GM23248 (cell line): ENCODE measurements around the gene ATP8A2. TPM values are rescaled to one million over a fixed set of nuclear protein-coding genes. Genes with fewer than 3 reads are reported as not detected.

Source experiments
- DNase-seq: peaks from one replicate; pipeline ENCODE4 v3.0.0-alpha.2; 2015
- H2AFZ ChIP-seq: fragments of 200-600 bp; sonication (generic); 2 replicates; pipeline ENCODE4 v1.6.1; 2016; ENCODE audit warnings: antibody characterized with exemption
- H3F3A ChIP-seq: fragments of 200-600 bp; sonication (generic); 2 replicates; pipeline ENCODE4 v1.6.1; 2016; ENCODE audit warnings: mild to moderate bottlenecking, antibody characterized with exemption, mixed run types; ENCODE audit not compliant: insufficient read depth
- H3K27ac ChIP-seq: fragments of 200-600 bp; sonication (generic); 2 replicates; pipeline ENCODE4 v1.5.1; 2016; ENCODE audit warnings: mild to moderate bottlenecking
- H3K27me3 ChIP-seq: fragments of 200-600 bp; sonication (generic); replicated peaks from 2 replicates; pipeline ENCODE4 v1.6.1; 2016; ENCODE audit warnings: mild to moderate bottlenecking; ENCODE audit not compliant: insufficient read depth
- H3K36me3 ChIP-seq: fragments of 200-600 bp; sonication (generic); 2 replicates; pipeline ENCODE4 v1.6.1; 2016; ENCODE audit warnings: low read depth, mild to moderate bottlenecking
- H3K4me1 ChIP-seq: fragments of 200-600 bp; sonication (generic); 2 replicates; pipeline ENCODE4 v1.6.1; 2016; ENCODE audit warnings: mild to moderate bottlenecking; ENCODE audit not compliant: insufficient read depth
- H3K4me2 ChIP-seq: fragments of 200-600 bp; sonication (generic); one replicate; pipeline ENCODE4 v1.6.1; 2016; ENCODE audit warnings: mild to moderate bottlenecking; ENCODE audit not compliant: unreplicated experiment
- H3K4me3 ChIP-seq: fragments of 200-600 bp; sonication (generic); 2 replicates; pipeline ENCODE4 v1.5.1; 2016; ENCODE audit warnings: mild to moderate bottlenecking
- H3K79me2 ChIP-seq: fragments of 200-600 bp; sonication (generic); 2 replicates; pipeline ENCODE4 v1.6.1; 2016; ENCODE audit warnings: mild to moderate bottlenecking; ENCODE audit not compliant: insufficient read depth
- H3K9ac ChIP-seq: fragments of 200-600 bp; sonication (generic); 2 replicates; pipeline ENCODE4 v1.6.1; 2016; ENCODE audit warnings: mild to moderate bottlenecking
- H3K9me2 ChIP-seq: fragments of 200-600 bp; sonication (generic); 2 replicates; pipeline ENCODE4 v1.6.1; 2016; ENCODE audit warnings: mixed run types, mild to moderate bottlenecking, moderate library complexity; ENCODE audit not compliant: insufficient read depth
- H3K9me3 ChIP-seq: fragments of 200-600 bp; sonication (generic); one replicate; pipeline ENCODE4 v1.6.1; 2017; ENCODE audit warnings: low read depth
- H4K20me1 ChIP-seq: fragments of 200-600 bp; sonication (generic); 2 replicates; pipeline ENCODE4 v1.6.0; 2016; ENCODE audit not compliant: insufficient read depth
- EZH2 ChIP-seq: fragments of 200-600 bp; sonication (generic); IDR thresholded peaks from 2 replicates; pipeline ENCODE4 v1.6.1; 2018; ENCODE audit warnings: antibody characterized with exemption, mild to moderate bottlenecking; ENCODE audit not compliant: insufficient read depth, poor library complexity, severe bottlenecking
- EZH2phosphoT487 ChIP-seq: fragments of 200-600 bp; sonication (generic); IDR thresholded peaks from 2 replicates; pipeline ENCODE4 v1.6.1; 2018; ENCODE audit warnings: antibody characterized with exemption, moderate library complexity, mild to moderate bottlenecking, low read depth; ENCODE audit not compliant: insufficient read depth
- whole genome bisulfite sequencing, 2 experiments: methylation state at CpG; one replicate each; pipeline ENCODE4 v1.1.6; 2015 to 2017; ENCODE audit warnings: low lambda C conversion rate in 2 of 2, low coverage in 1 of 2; ENCODE audit errors: missing lambda C conversion rate in 2 of 2; 5-methylcytosine and 5-hydroxymethylcytosine counted together
- in situ Hi-C: fragments of 300-500 bp; cut with MboI; formaldehyde crosslinking; loops from 2 replicates; pipeline ENCODE4 v1.15.0; 2020
- polyA plus RNA-seq: library from polyadenylated mRNA; unstranded; fragments of >200 nt; fragmentation: Nextera tagmentation; extraction: Ambion mirVana; gene quantifications from 2 replicates; pipeline ENCODE4 v1.2.1, GENCODE V29; 2016
- total RNA-seq: library from RNA; depleted of rRNA; stranded (reverse); fragments of >200 nt; shearing (Covaris generic); gene quantifications from 2 replicates; pipeline ENCODE4 v1.2.3, GENCODE V29; 2014

The ATP8A2 gene
- total and polyA plus RNA-seq, 2 experiments from 2014 or later, result under 0.01 to 0.05 TPM

DNA sequence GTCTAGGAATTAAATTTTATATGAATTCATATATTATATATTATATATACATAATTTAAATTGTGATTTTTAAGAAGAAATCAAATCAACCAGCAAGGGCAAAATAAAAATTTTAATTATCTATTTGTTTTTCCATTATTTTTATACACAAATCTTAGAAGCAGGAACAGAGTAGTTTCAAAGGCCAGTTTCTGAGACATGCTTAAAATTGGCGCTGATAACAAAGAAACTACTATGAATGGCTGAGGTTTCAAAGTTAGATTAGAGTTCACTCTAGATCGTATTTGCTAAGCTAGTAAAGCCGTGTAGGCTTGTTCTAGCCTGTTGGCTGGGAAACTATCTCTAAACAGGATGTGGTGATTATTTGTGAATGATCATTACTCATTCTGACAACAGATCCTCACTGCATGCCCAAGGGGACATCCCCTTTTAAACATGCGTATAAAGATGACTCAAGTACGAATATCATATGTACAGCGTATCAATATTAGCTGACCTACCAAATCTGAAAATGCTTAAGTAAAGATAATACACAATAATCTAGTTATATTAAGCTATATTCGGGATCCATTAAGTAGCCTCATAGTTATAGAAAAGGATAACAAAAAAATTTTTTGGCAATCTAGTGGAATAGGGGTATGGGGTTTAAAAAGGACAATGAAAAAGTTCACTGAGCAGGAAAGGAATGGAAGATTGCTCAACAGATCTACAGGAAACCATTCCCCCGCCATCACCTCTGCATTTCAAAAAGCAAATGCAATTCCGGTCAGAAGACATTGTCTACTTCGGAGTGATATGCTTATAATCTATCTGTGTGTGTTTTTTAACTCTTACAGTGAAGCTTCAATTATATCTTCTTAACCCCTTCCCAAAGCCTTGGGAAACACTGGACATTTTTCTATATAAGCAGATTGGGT, 529.9 kb downstream of the ATP8A2 start:
- WGBS, 2 experiments, result 53 to 57% methylated on average over 10 of the region's 10 CpGs
- in situ Hi-C loops, result no loop called here
- H3K36me3 ChIP-seq, result no peaks in the 10 kb centered on the region
- H3K9ac ChIP-seq, result no peak overlapping the region
- H3K27me3 ChIP-seq, result no peaks in the 10 kb centered on the region
- H3K9me3 ChIP-seq, result no peaks in the 10 kb centered on the region
- H2AFZ ChIP-seq, result no peak overlapping the region
- H3K4me2 ChIP-seq, result no peak overlapping the region
- DNase-seq, result no peak
- H3K4me1 ChIP-seq, result no peaks in the 10 kb centered on the region
- no peak overlapping the region for H3K27ac ChIP-seq
- no peaks in the 10 kb centered on the region for H3K9me2 ChIP-seq
- H4K20me1 ChIP-seq, result no peaks in the 10 kb centered on the region
- H3F3A ChIP-seq, result no peaks in the 10 kb centered on the region
- H3K4me3 ChIP-seq, result no peak overlapping the region
- H3K79me2 ChIP-seq, result no peaks in the 10 kb centered on the region
- no peak for TF ChIP-seq EZH2
- TF ChIP-seq EZH2phosphoT487, result no peak

GRCh38 chr13:25902455-25902854, 530.7 kb downstream of the ATP8A2 start:
- in situ Hi-C loops, result no loop called here
- no peak for TF ChIP-seq EZH2phosphoT487
- no peak for DNase-seq
- H4K20me1 ChIP-seq, result no peaks in the 10 kb centered on the region
- no peak overlapping the region for H3K4me2 ChIP-seq
- no peaks in the 10 kb centered on the region for H3K9me2 ChIP-seq
- no peak overlapping the region for H3K27ac ChIP-seq
- H3K4me3 ChIP-seq, result no peak overlapping the region
- no peaks in the 10 kb centered on the region for H3K9me3 ChIP-seq
- H3K4me1 ChIP-seq, result no peaks in the 10 kb centered on the region
- H3F3A ChIP-seq, result no peaks in the 10 kb centered on the region
- H2AFZ ChIP-seq, result no peak overlapping the region
- H3K9ac ChIP-seq, result no peak overlapping the region
- H3K36me3 ChIP-seq, result no peaks in the 10 kb centered on the region
- no peaks in the 10 kb centered on the region for H3K27me3 ChIP-seq
- no peaks in the 10 kb centered on the region for H3K79me2 ChIP-seq
- WGBS, 2 experiments, result 24 to 31% methylated on average over 6 of the region's 6 CpGs

DNA sequence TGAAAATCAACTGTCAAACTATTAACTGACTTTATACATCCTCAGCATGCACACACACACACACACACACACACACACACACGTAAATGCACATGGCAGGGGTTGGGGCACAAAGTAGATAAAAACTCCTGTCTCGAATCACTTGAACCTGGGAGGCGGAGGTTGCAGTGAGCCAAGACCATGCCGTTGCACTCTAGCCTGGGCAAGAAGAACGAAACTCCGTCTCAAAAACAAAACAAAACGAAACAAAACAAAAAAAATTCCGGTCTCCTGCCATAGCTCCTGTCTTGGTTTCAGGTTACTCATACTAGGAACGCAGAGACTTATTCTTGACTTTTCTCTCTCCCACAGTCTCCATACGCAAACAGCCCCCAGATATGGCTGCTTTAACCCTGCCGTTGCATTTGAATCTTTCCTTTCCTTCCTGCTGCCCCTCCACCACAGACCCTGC, 531.1 kb downstream of the ATP8A2 start:
- H2AFZ ChIP-seq, result no peak overlapping the region
- H3K9ac ChIP-seq, result no peak overlapping the region
- in situ Hi-C loops, result no loop called here
- no peak for DNase-seq
- H3K4me1 ChIP-seq, result no peaks in the 10 kb centered on the region
- TF ChIP-seq EZH2phosphoT487 (no peak), EZH2 (no peak)
- no peak overlapping the region for H3K4me3 ChIP-seq
- H3K9me3 ChIP-seq, result no peaks in the 10 kb centered on the region
- H3K27me3 ChIP-seq, result no peaks in the 10 kb centered on the region
- no peaks in the 10 kb centered on the region for H3K79me2 ChIP-seq
- no peaks in the 10 kb centered on the region for H4K20me1 ChIP-seq
- no peak overlapping the region for H3K4me2 ChIP-seq
- 22 to 31% methylated on average over 11 of the region's 11 CpGs for WGBS, 2 experiments
- H3K27ac ChIP-seq, result no peak overlapping the region
- H3K36me3 ChIP-seq, result no peaks in the 10 kb centered on the region
- no peaks in the 10 kb centered on the region for H3K9me2 ChIP-seq
- H3F3A ChIP-seq, result no peaks in the 10 kb centered on the region

DNA sequence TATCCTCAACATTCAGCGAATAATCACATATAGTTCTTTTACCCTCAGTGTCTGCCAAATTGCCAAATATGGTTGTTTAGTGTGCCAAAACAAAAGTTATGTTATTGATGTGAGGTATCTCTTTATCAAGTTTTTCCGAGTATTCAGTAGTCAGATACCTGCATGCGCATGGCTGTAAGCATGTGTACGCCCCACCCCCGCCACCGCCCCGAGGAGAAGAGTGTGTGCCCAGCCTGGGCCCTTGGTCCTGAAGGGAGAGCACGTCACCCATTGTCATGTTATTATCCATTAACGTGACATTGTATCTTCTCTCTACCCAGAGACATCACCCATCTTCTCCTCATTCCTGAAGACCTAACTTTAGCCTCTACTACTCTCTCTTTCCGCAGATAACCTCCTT, 533.1 kb downstream of the ATP8A2 start:
- no peaks in the 10 kb centered on the region for H3K9me2 ChIP-seq
- H2AFZ ChIP-seq, result no peak overlapping the region
- no peak for DNase-seq
- no peak overlapping the region for H3K27ac ChIP-seq
- H3F3A ChIP-seq, result no peaks in the 10 kb centered on the region
- H4K20me1 ChIP-seq, result no peaks in the 10 kb centered on the region
- H3K79me2 ChIP-seq, result no peaks in the 10 kb centered on the region
- H3K4me1 ChIP-seq, result no peaks in the 10 kb centered on the region
- no peak overlapping the region for H3K4me2 ChIP-seq
- no peak for TF ChIP-seq EZH2phosphoT487
- TF ChIP-seq EZH2, result no peak
- no peak overlapping the region for H3K9ac ChIP-seq
- in situ Hi-C loops, result no loop called here
- no peak overlapping the region for H3K4me3 ChIP-seq
- no peaks in the 10 kb centered on the region for H3K36me3 ChIP-seq
- WGBS, 2 experiments, result 43 to 51% methylated on average over 10 of the region's 10 CpGs
- H3K9me3 ChIP-seq, result no peaks in the 10 kb centered on the region
- peaks cover 5% of the 10 kb centered on the region; the same call in 1 of the 2 replicates for H3K27me3 ChIP-seq
